Activated CD8-positive, alpha-beta T cell treated with anti-CD3 and anti-CD28 coated beads for 36 hours (primary cell): Measurements from ENCODE around the gene KLHL29. TPM values are rescaled to one million over a fixed set of nuclear protein-coding genes. Genes with fewer than 3 reads are reported as not detected.

Source experiments
- ATAC-seq: fragments of 200-7000 bp; cut with Tn5 transposase; one replicate; pipeline ENCODE4 v1.10.0; 2021; ENCODE audit warnings: mild to moderate bottlenecking, moderate library complexity
- CTCF ChIA-PET: fragments of 350-600 bp; sonication (Branson Sonifier 250); formaldehyde crosslinking; loops from one replicate; lab custom pipeline; 2021; ENCODE audit warnings: antibody characterized with exemption; lab: Charles Lee
- POLR2A ChIA-PET: fragments of 350-600 bp; sonication (Branson Sonifier 250); formaldehyde crosslinking; loops from one replicate; lab custom pipeline; 2021; ENCODE audit warnings: antibody characterized with exemption; lab: Charles Lee
- DNase-seq: peaks from one replicate; pipeline ENCODE4 v3.0.0-alpha.2; 2020
- H3K27ac Mint-ChIP-seq: one replicate; pipeline ENCODE4 v1.8.0; 2021; ENCODE audit warnings: mild to moderate bottlenecking, mixed read lengths
- H3K27me3 Mint-ChIP-seq: one replicate; pipeline ENCODE4 v1.8.0; 2021; ENCODE audit warnings: mixed read lengths
- H3K36me3 Mint-ChIP-seq: one replicate; pipeline ENCODE4 v1.8.0; 2021; ENCODE audit warnings: low read depth, mixed read lengths
- H3K4me1 Mint-ChIP-seq: one replicate; pipeline ENCODE4 v1.8.0; 2021; ENCODE audit warnings: low read depth, mixed read lengths
- H3K4me3 Mint-ChIP-seq: one replicate; pipeline ENCODE4 v1.8.0; 2021; ENCODE audit warnings: mild to moderate bottlenecking, moderate library complexity, mixed read lengths
- H3K9me3 Mint-ChIP-seq: one replicate; pipeline ENCODE4 v1.8.0; 2021; ENCODE audit warnings: mixed read lengths
- CTCF ChIP-seq: fragments of 200-600 bp; IDR thresholded peaks from one replicate; pipeline ENCODE4 v1.8.0; 2022; ENCODE audit warnings: antibody characterized with exemption, mild to moderate bottlenecking
- intact Hi-C: fragments of 100-400 bp; cut with micrococcal nuclease; formaldehyde crosslinking; loops from one replicate; pipeline ENCODE4 v1.10.0; 2022
- total RNA-seq, 2 experiments: library from RNA; stranded (reverse); gene quantifications; one replicate each; pipeline ENCODE4 v1.2.3, GENCODE V29; 2021

Gene KLHL29
- total RNA-seq, 2 experiments from 2014 or later = 1.0 to 1.2 TPM

GRCh38 chr2:23688486-23689130, 303.6 kb downstream of the KLHL29 start:
- H3K4me3 Mint-ChIP-seq = no peak overlapping the region
- no peak for TF ChIP-seq CTCF
- H3K27ac Mint-ChIP-seq = no peak overlapping the region
- CTCF ChIA-PET = no interaction called here
- intact Hi-C loops = no loop called here
- ATAC-seq = no peak
- POLR2A ChIA-PET = no interaction called here
- H3K9me3 Mint-ChIP-seq = no peaks in the 10 kb centered on the region
- no peaks in the 10 kb centered on the region for H3K4me1 Mint-ChIP-seq
- no peak for DNase-seq
- H3K27me3 Mint-ChIP-seq = no peaks in the 10 kb centered on the region
- H3K36me3 Mint-ChIP-seq = no peaks in the 10 kb centered on the region

GRCh38 chr2:23689131-23689700, 304.2 kb downstream of the KLHL29 start:
- no peak for TF ChIP-seq CTCF
- Mint-ChIP-seq H3K36me3 (no peaks in the 10 kb centered on the region), H3K4me3 (no peak overlapping the region), H3K9me3 (no peaks in the 10 kb centered on the region), H3K4me1 (no peaks in the 10 kb centered on the region), H3K27me3 (no peaks in the 10 kb centered on the region), H3K27ac (no peak overlapping the region)
- DNase-seq (no peak), ATAC-seq (no peak)
- ChIA-PET CTCF (no interaction called here), POLR2A (no interaction called here)
- intact Hi-C loops = no loop called here

- Mint-ChIP-seq H3K36me3 (no peaks in the 10 kb centered on the region), H3K4me3 (no peak overlapping the region), H3K9me3 (no peaks in the 10 kb centered on the region), H3K4me1 (no peaks in the 10 kb centered on the region), H3K27ac (no peak overlapping the region), H3K27me3 (no peaks in the 10 kb centered on the region)
- POLR2A ChIA-PET = no interaction called here
- DNase-seq (no peak), ATAC-seq (no peak)
- TF ChIP-seq CTCF = no peak
- intact Hi-C loops = no loop called here
- CTCF ChIA-PET = no interaction called here
Observed at GRCh38 chr2:23689891-23690290, 304.9 kb downstream of the KLHL29 start.

- Mint-ChIP-seq H3K9me3 (no peaks in the 10 kb centered on the region), H3K36me3 (no peaks in the 10 kb centered on the region), H3K4me3 (no peak overlapping the region), H3K27me3 (no peaks in the 10 kb centered on the region), H3K4me1 (no peaks in the 10 kb centered on the region), H3K27ac (no peak overlapping the region)
- intact Hi-C loops = no loop called here
- CTCF ChIA-PET = no interaction called here
- no peak for TF ChIP-seq CTCF
- DNase-seq (no peak), ATAC-seq (no peak)
- POLR2A ChIA-PET = no interaction called here
Observed at GRCh38 chr2:23690421-23691105, 305.6 kb downstream of the KLHL29 start.

- no peaks in the 10 kb centered on the region for H3K4me1 Mint-ChIP-seq
- no peaks in the 10 kb centered on the region for H3K36me3 Mint-ChIP-seq
- H3K27ac Mint-ChIP-seq = no peak overlapping the region
- H3K9me3 Mint-ChIP-seq = no peaks in the 10 kb centered on the region
- CTCF ChIA-PET = no interaction called here
- H3K27me3 Mint-ChIP-seq = no peaks in the 10 kb centered on the region
- POLR2A ChIA-PET = no interaction called here
- intact Hi-C loops = no loop called here
- DNase-seq (no peak), ATAC-seq (no peak)
- no peak for TF ChIP-seq CTCF
- no peak overlapping the region for H3K4me3 Mint-ChIP-seq
Observed at GRCh38 chr2:23691106-23691470, 306.1 kb downstream of the KLHL29 start.
